Liver (tissue), 2 donors: ENCODE results near the gene MYL6.

Experiments
- CTCF ChIP-seq: fragments of 150-350 bp; IDR thresholded peaks from 2 replicates; pipeline ENCODE4 v1.5.1; 2017; ENCODE audit warnings: improper control_type of control experiment, low read depth, low read length; ENCODE audit not compliant: missing input control
- REST ChIP-seq: IDR thresholded peaks from 2 replicates; pipeline ENCODE4 v1.6.1; 2016; ENCODE audit warnings: antibody characterized with exemption, mild to moderate bottlenecking
- donor health status: healthy.

GRCh38 chr12:56141946-56142784 lies 16.0 kb upstream of the MYL6 start:
- no peak for TF ChIP-seq CTCF
- no peak for TF ChIP-seq REST
